Measurements from ENCODE around the gene PPP3CA.

DNA sequence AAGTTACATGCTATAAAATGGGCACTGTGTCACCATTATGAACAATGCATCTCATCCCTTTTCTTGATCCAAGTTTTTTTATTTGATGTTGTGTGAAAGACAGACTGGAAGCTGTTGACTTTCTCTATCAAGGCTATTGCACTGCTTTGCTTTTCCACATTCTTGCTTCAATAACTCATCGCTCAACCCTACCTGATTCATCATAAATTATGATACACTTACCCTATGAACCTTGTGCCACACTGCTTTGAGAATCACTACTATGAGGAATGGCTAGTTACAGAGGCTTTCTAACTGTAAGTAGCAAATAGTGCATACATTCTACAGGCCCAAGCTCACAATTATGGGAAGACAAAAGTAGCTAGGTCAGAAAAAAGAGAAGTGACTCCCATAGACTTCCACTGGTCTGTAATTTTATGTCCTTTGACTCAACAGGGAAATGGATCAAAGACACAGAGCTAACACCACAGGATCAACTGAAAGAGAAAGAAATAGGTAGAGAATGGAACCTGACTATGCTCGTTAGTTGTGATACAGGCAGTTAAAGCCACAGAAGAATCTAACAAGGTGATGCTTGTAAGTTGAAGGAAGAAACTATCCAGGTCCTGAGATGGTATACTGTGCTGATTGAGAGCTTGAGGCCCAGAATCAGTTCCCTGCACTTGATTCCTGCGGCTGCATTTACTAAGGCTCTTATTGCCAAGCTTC lies 163.5 kb downstream of the PPP3CA start:
- TF ChIP-seq EZH2 (IDR thresholded peaks at IDR 0.05; ENCODE audit: insufficient read depth, poor library complexity, severe bottlenecking) (no peak), EZH2phosphoT487 (IDR thresholded peaks at IDR 0.05; ENCODE audit: insufficient read depth, low read depth) (no peak)
